Frontal cortex (tissue), 4 donors: ENCODE measurements around the gene LRTM2. TPM values are rescaled to one million over a fixed set of nuclear protein-coding genes. Genes with fewer than 3 reads are reported as not detected.

Experiments
- DNase-seq, 2 donors: peaks; one replicate each; pipeline ENCODE4 v3.0.0; 2012; ENCODE audit warnings: low spot score in 2 of 2
- FAIRE-seq: peaks from 2 replicates; lab custom pipeline; 2012; peaks lifted over from hg19 to GRCh38; lab: Jason Lieb, UNC
- total RNA-seq: library from RNA; depleted of rRNA; stranded (reverse); fragments of >200 nt; gene quantifications from one replicate; pipeline ENCODE4 v1.2.3, GENCODE V29; 2014
- donor health status: control.
- donor health status: control.
- donor health status: control.

The LRTM2 gene
- total RNA-seq, 1 donor from 2014 or later: 1.6 TPM

DNA sequence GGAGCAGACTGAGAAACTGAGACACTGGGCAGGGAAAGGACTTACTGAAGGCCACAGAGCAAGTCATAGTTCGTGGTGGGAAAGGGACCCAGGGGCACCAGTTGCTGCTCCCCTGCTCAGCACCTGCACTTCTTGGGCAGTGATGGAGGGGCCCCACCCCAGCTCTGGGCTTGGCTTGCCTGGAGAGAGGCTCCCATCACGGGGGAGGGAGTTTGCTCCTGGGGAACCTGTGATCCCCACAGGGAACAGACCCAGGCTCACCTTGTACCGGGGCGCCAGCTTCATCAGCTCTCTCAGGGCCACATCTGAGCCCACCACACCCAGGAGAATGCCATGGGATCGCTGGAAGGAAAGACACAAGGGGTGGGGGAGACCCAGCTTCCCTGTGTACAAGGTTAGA lies 58.3 kb downstream of the LRTM2 start:
- DNase-seq (no peak), FAIRE-seq (no peak)

GRCh38 chr12:1879633-1880032 lies 59.3 kb downstream of the LRTM2 start:
- DNase-seq (no peak), FAIRE-seq (no peak)

- FAIRE-seq: no peak
Observed at GRCh38 chr12:1880153-1880845, 59.9 kb downstream of the LRTM2 start.

DNA sequence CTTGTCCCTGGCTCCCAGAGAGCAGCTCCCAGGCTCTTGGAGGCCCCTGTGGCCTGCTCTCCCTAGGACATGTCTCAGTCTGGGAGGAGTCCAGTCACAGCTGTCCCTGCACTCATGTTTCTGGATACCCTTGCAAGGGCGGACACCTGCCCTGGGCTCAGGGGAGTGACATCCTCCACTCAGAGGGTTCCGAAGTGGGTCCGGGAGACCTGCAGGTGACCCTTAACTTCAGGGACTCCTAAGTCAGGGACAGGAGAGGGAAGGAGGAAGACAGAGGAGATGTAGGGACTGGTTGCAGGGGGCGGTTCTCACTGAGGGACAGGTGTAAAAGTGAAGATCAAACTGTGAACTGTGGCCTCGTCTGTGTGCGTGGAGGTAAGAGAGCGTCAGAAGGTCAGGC lies 60.5 kb downstream of the LRTM2 start:
- FAIRE-seq (no peak), DNase-seq (no peak)

More at GRCh38 chr12:1880153-1880845, 59.9 kb downstream of the LRTM2 start:
- no peak for DNase-seq

GRCh38 chr12:1881301-1881700 lies 60.9 kb downstream of the LRTM2 start:
- FAIRE-seq (no peak), DNase-seq (no peak)

DNA sequence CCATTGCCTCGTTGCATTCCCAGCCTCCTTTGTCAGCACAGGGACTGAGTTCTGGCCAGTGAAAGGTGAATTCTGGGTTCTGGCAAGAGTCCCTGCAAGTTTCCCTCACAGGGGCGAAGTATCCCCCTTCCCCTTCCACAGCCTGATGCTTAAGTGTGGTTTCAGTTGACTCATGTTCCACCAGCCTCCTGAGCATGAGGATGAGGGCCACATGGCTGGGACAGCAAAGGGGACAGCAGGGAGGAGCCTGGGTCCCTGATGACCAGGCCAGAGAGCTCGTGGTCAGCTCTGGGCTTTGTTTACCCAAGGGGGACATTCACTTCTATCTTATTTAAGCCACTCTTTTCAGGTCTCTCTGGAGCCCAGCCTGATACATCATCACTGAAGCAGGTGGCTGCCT lies 61.6 kb downstream of the LRTM2 start:
- DNase-seq (no peak), FAIRE-seq (no peak)

GRCh38 chr12:1882405-1882804 lies 62.0 kb downstream of the LRTM2 start:
- no peak for FAIRE-seq

GRCh38 chr12:1882850-1883470 lies 62.6 kb downstream of the LRTM2 start:
- FAIRE-seq: no peak
- DNase-seq: no peak

More at GRCh38 chr12:1882405-1882804, 62.0 kb downstream of the LRTM2 start:
- DNase-seq: no peak

GRCh38 chr12:1883513-1883912 lies 63.1 kb downstream of the LRTM2 start:
- DNase-seq: no peak
- no peak for FAIRE-seq

DNA sequence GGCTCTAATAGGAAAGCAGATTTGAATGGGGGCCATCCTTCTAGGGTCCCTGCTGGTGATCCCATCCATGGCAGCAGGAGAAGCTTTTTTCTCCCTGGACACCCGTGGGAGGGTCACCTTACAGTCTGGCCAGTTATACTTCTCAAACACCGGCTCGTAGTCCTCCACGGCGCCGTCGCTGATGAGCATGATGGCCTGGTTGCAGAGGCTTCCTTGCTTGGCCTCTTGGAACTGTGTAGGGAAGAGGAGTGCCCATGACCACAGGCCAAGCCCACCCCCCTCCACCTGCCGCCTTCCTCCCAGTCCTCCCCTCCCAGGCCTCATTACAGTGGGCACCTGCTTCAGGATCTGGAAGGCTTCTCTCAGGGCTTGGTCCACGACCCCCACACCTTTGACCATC lies 64.3 kb downstream of the LRTM2 start:
- DNase-seq: no peak
- FAIRE-seq: no peak

GRCh38 chr12:1885082-1885596 lies 64.8 kb downstream of the LRTM2 start:
- DNase-seq: no peak
- no peak for FAIRE-seq

DNA sequence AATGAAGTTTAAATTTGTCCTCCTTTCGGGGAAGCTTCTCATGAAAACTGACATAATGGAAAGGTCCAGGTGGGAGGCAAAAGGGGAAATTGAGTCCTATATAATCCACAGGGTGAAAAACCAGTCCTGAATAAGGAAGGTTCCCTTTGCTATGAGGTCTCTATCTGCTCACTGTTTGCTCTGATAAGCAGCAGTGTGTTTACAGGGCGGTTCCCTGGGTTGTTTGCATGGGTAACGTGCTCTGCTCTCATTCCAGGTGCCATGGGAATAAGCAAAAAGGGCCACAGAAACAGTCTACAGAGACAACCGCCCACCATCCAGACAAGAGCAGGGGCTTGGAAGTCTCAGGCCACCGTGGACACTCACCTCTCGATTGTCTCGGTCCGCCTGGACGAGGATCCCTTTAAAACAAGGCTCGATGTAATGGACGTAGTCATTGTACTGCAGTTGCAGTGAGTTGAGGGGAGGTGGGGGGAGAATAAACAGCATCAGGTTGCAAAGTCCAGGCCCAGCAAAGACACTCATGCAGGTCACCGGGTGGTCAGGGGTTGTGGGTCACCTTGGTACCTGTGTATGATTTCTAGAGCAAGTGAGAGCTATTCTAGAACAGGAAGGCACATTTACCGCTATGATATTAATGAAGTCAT lies 65.4 kb downstream of the LRTM2 start:
- DNase-seq (no peak), FAIRE-seq (no peak)

Other genes with a start within 250 kb of the LRTM2 start
- 17.5 TPM for gene FBXL14, start 226.0 kb upstream of the LRTM2 start, total RNA-seq
- 22.0 TPM for gene WNT5B, start 191.3 kb upstream of the LRTM2 start, total RNA-seq
- 23.2 TPM for gene ADIPOR2, start 129.5 kb upstream of the LRTM2 start, total RNA-seq
- not detected for gene CACNA2D4, start 98.1 kb downstream of the LRTM2 start, total RNA-seq
- 6.1 TPM for gene DCP1B, start 183.9 kb downstream of the LRTM2 start, total RNA-seq
- 20.0 TPM for gene CACNA1C, start 232.4 kb downstream of the LRTM2 start, total RNA-seq